ENCODE measurements around the gene AGPAT4.

AGPAT4 gene

GRCh38 chr6:161254464-161255253 is 19.2 kb downstream of the AGPAT4 start:
- DNase-seq: no peak

GRCh38 chr6:161254126-161254463 is 19.8 kb downstream of the AGPAT4 start:
- DNase-seq: no peak

GRCh38 chr6:161251345-161251744 is 22.5 kb downstream of the AGPAT4 start:
- DNase-seq: no peak

GRCh38 chr6:161249327-161249726 is 24.5 kb downstream of the AGPAT4 start:
- DNase-seq: no peak

- no peak for DNase-seq
Measured at GRCh38 chr6:161246725-161247124, 27.1 kb downstream of the AGPAT4 start.

- no peak for DNase-seq
Measured at GRCh38 chr6:161245363-161245762, 28.5 kb downstream of the AGPAT4 start.

GRCh38 chr6:161244725-161245124 is 29.1 kb downstream of the AGPAT4 start:
- DNase-seq: no peak

GRCh38 chr6:161242779-161243693 is 30.8 kb downstream of the AGPAT4 start:
- DNase-seq: no peak

- DNase-seq: no peak
Measured at GRCh38 chr6:161242113-161242512, 31.7 kb downstream of the AGPAT4 start.

GRCh38 chr6:161239001-161239400 is 34.9 kb downstream of the AGPAT4 start:
- no peak for DNase-seq

- DNase-seq: no peak
Measured at GRCh38 chr6:161238500-161238899, 35.4 kb downstream of the AGPAT4 start.

GRCh38 chr6:161238081-161238480 is 35.8 kb downstream of the AGPAT4 start:
- DNase-seq: no peak

- DNase-seq: no peak
Measured at GRCh38 chr6:161237176-161237575, 36.7 kb downstream of the AGPAT4 start.

- no peak for DNase-seq
Measured at GRCh38 chr6:161235776-161236633, 37.9 kb downstream of the AGPAT4 start.

- DNase-seq: no peak
Measured at GRCh38 chr6:161233986-161234661, 39.7 kb downstream of the AGPAT4 start.

- no peak for DNase-seq
Measured at GRCh38 chr6:161232467-161232866, 41.4 kb downstream of the AGPAT4 start.

GRCh38 chr6:161232010-161232409 is 41.9 kb downstream of the AGPAT4 start:
- DNase-seq: no peak

- no peak for DNase-seq
Measured at GRCh38 chr6:161230339-161230738, 43.5 kb downstream of the AGPAT4 start.

- no peak for DNase-seq
Measured at GRCh38 chr6:161228921-161229591, 44.8 kb downstream of the AGPAT4 start.

GRCh38 chr6:161228096-161228495 is 45.8 kb downstream of the AGPAT4 start:
- DNase-seq: no peak

- no peak for DNase-seq
Measured at GRCh38 chr6:161227004-161227960, 46.6 kb downstream of the AGPAT4 start.

Data from activated effector memory CD4-positive, alpha-beta T cell treated with anti-CD3 and anti-CD28 coated beads, Interleukin-2, amount 50 U/mL, for 16 hours (primary cell).